CD14-positive monocyte (primary cell): Measurements from ENCODE around the gene IZUMO2. TPM values are rescaled to one million over a fixed set of nuclear protein-coding genes. Genes with fewer than 3 reads are reported as not detected.

ENCODE experiments used
- DNase-seq, 3 donors: peaks; one replicate each; pipeline ENCODE4 v3.0.0-alpha.2; 2011 to 2022
- H2AFZ ChIP-seq: 2 replicates; pipeline ENCODE4 v1.6.0; 2012; ENCODE audit warnings: mild to moderate bottlenecking, low read depth, low read length, inconsistent platforms; ENCODE audit not compliant: insufficient read depth, poor library complexity, severe bottlenecking
- H3K27ac ChIP-seq, 2 donors: 1 replicate in 1 of 2; 2 replicates in 1 of 2; pipeline ENCODE4 v1.5.1; 2012 to 2013; ENCODE audit warnings: low read length in 2 of 2, control low read depth in 1 of 2, inconsistent platforms in 1 of 2, low read depth in 1 of 2, mild to moderate bottlenecking in 1 of 2
- H3K27me3 ChIP-seq, 2 donors: one replicate each; pipeline versions ENCODE4 v1.6.0 to v1.6.1; 2011 to 2013; ENCODE audit warnings: low read length in 2 of 2; ENCODE audit not compliant: control insufficient read depth in 2 of 2, insufficient read depth in 2 of 2
- H3K36me3 ChIP-seq, 2 donors: replicated peaks in 1 of 2; 1 replicate in 1 of 2; 2 replicates in 1 of 2; pipeline versions ENCODE4 v1.5.1 to v1.6.1; 2012 to 2013; ENCODE audit warnings: low read length in 2 of 2, control low read depth in 1 of 2, inconsistent platforms in 1 of 2, mild to moderate bottlenecking in 1 of 2; ENCODE audit not compliant: insufficient read depth in 2 of 2, control insufficient read depth in 1 of 2
- H3K4me1 ChIP-seq, 2 donors: 1 replicate in 1 of 2; 2 replicates in 1 of 2; pipeline versions ENCODE4 v1.5.1 to v1.6.1; 2012 to 2013; ENCODE audit warnings: low read length in 2 of 2, control low read depth in 1 of 2, inconsistent platforms in 1 of 2, mild to moderate bottlenecking in 1 of 2, moderate library complexity in 1 of 2; ENCODE audit not compliant: insufficient read depth in 2 of 2, control insufficient read depth in 1 of 2
- H3K4me2 ChIP-seq: replicated peaks from 2 replicates; pipeline ENCODE3; 2012; ENCODE audit warnings: low read length, moderate library complexity, mild to moderate bottlenecking; ENCODE audit not compliant: poor library complexity, severe bottlenecking; ENCODE audit errors: extremely low read depth
- H3K4me3 ChIP-seq, 3 experiments: fragments of 200-600 bp in 1 of 3; sonication (generic) in 1 of 3; replicated peaks in 1 of 3; 1 replicate in 2 of 3; 2 replicates in 1 of 3; pipeline ENCODE4 v1.5.1; 2011 to 2013; ENCODE audit warnings: low read length in 3 of 3, mild to moderate bottlenecking in 3 of 3, control low read depth in 2 of 3, low read depth in 2 of 3, inconsistent platforms in 1 of 3, moderate library complexity in 1 of 3
- H3K79me2 ChIP-seq: 2 replicates; pipeline ENCODE4 v1.6.0; 2012; ENCODE audit warnings: mild to moderate bottlenecking, control low read depth, inconsistent platforms, low read length, moderate library complexity; ENCODE audit not compliant: insufficient read depth
- H3K9ac ChIP-seq: 2 replicates; pipeline ENCODE4 v1.6.0; 2017; ENCODE audit warnings: low read length, mild to moderate bottlenecking; ENCODE audit not compliant: insufficient read depth, poor library complexity, severe bottlenecking
- H3K9me3 ChIP-seq, 2 donors: replicated peaks in 1 of 2; 1 replicate in 1 of 2; 2 replicates in 1 of 2; pipeline versions ENCODE4 v1.5.1 to v1.6.1; 2012 to 2013; ENCODE audit warnings: low read length in 2 of 2, control low read depth in 1 of 2; ENCODE audit not compliant: control insufficient read depth in 1 of 2, insufficient read depth in 1 of 2
- H4K20me1 ChIP-seq: 2 replicates; pipeline ENCODE4 v1.6.0; 2012; ENCODE audit warnings: mild to moderate bottlenecking, low read length, control low read depth, moderate library complexity; ENCODE audit not compliant: insufficient read depth
- H3K27ac Mint-ChIP-seq, 7 donors: one replicate each; pipeline ENCODE4 v1.8.0; 2020; ENCODE audit warnings: mild to moderate bottlenecking in 7 of 7, mixed read lengths in 7 of 7, moderate library complexity in 6 of 7, inconsistent platforms in 2 of 7
- H3K27me3 Mint-ChIP-seq, 3 donors: one replicate each; pipeline ENCODE4 v1.8.0; 2021 to 2022; ENCODE audit warnings: low read depth in 3 of 3, mild to moderate bottlenecking in 3 of 3, mixed read lengths in 3 of 3, moderate library complexity in 3 of 3, inconsistent platforms in 1 of 3
- H3K36me3 Mint-ChIP-seq, 2 donors: one replicate each; pipeline ENCODE4 v1.8.0; 2020; ENCODE audit warnings: mixed read lengths in 2 of 2, inconsistent platforms in 1 of 2, mild to moderate bottlenecking in 1 of 2
- H3K4me1 Mint-ChIP-seq: one replicate; pipeline ENCODE4 v1.8.0; 2020; ENCODE audit warnings: mild to moderate bottlenecking, mixed read lengths
- H3K4me3 Mint-ChIP-seq, 2 donors: one replicate each; pipeline ENCODE4 v1.8.0; 2020; ENCODE audit warnings: mild to moderate bottlenecking in 2 of 2, mixed read lengths in 2 of 2, moderate library complexity in 1 of 2
- H3K9me3 Mint-ChIP-seq, 7 donors: one replicate each; pipeline ENCODE4 v1.8.0; 2020 to 2022; ENCODE audit warnings: mixed read lengths in 7 of 7, mild to moderate bottlenecking in 6 of 7, moderate library complexity in 6 of 7, inconsistent platforms in 2 of 7
- CTCF ChIP-seq: fragments of 200-600 bp; IDR thresholded peaks from one replicate; pipeline ENCODE4 v1.8.0; 2022; ENCODE audit warnings: antibody characterized with exemption, mild to moderate bottlenecking
- WGBS: methylation state at CpG from one replicate; pipeline ENCODE4 v1.1.5; 2013; ENCODE audit warnings: missing lambda C conversion rate; ENCODE audit not compliant: insufficient coverage; 5-methylcytosine and 5-hydroxymethylcytosine counted together
- intact Hi-C, 2 donors: fragments of 100-400 bp; cut with micrococcal nuclease; formaldehyde crosslinking; loops; one replicate each; pipeline versions ENCODE4 v1.15.0 to v1.15.1; 2023
- polyA plus RNA-seq, 3 donors: library from polyadenylated mRNA; depleted of rRNA in 1 of 3; unstranded in 2 of 3; stranded (reverse) in 1 of 3; fragments of 300-500 nt in 2 of 3; fragments of >200 nt in 1 of 3; fragmentation: Illumina TruSeq in 2 of 3; gene quantifications; 1 replicate in 2 of 3; 2 replicates in 1 of 3; pipeline ENCODE4 v1.2.3, GENCODE V29; 2012 to 2021

IZUMO2 gene
- polyA plus RNA-seq, 3 donors: not detected

- no peak for TF ChIP-seq CTCF
- Mint-ChIP-seq H3K4me1 (peaks cover 1% of the 10 kb centered on the region), H3K9me3 (peaks cover 5 to 24% (median 14%) of the 10 kb centered on the region in 7 donors), H3K36me3 (no peaks in the 10 kb centered on the region), H3K27me3 (peaks cover 6 to 28% (median 9%) of the 10 kb centered on the region in 3 donors), H3K4me3 (no peak overlapping the region), H3K27ac (no peak overlapping the region)
- H3K4me1 ChIP-seq: no peaks in the 10 kb centered on the region
- no peaks in the 10 kb centered on the region for H4K20me1 ChIP-seq
- no peak for DNase-seq
- H3K79me2 ChIP-seq: no peaks in the 10 kb centered on the region
- H3K4me2 ChIP-seq: no peak overlapping the region
- no peak overlapping the region for H3K4me3 ChIP-seq
- intact Hi-C loops: no loop called here
- H3K9me3 ChIP-seq: peaks cover 8 to 9% of the 10 kb centered on the region in 2 donors
- H3K9ac ChIP-seq: no peak overlapping the region
- H3K27ac ChIP-seq: no peak overlapping the region
- H3K27me3 ChIP-seq: peaks cover 0 to 2% of the 10 kb centered on the region in 2 donors
- WGBS: 95% methylated on average over 2 of the region's 2 CpGs
- H3K36me3 ChIP-seq: no peaks in the 10 kb centered on the region
- no peak overlapping the region for H2AFZ ChIP-seq
Observed at GRCh38 chr19:50159078-50159477, 4.0 kb downstream of the IZUMO2 start.

GRCh38 chr19:50158577-50158976 lies 4.5 kb downstream of the IZUMO2 start:
- Histone ChIP-seq H3K9me3 (peaks cover 8 to 9% of the 10 kb centered on the region in 2 donors), H3K4me3 (no peak overlapping the region), H4K20me1 (no peaks in the 10 kb centered on the region), H2AFZ (no peak overlapping the region), H3K9ac (no peak overlapping the region), H3K79me2 (no peaks in the 10 kb centered on the region), H3K4me1 (no peaks in the 10 kb centered on the region), H3K27ac (no peak overlapping the region), H3K4me2 (no peak overlapping the region), H3K27me3 (peaks cover 0 to 2% of the 10 kb centered on the region in 2 donors), H3K36me3 (no peaks in the 10 kb centered on the region)
- Mint-ChIP-seq H3K27ac (no peak overlapping the region), H3K4me1 (peaks cover 1% of the 10 kb centered on the region), H3K27me3 (peaks cover 8 to 28% (median 8%) of the 10 kb centered on the region in 3 donors), H3K4me3 (no peak overlapping the region), H3K36me3 (no peaks in the 10 kb centered on the region), H3K9me3 (peaks cover 5 to 24% (median 14%) of the 10 kb centered on the region in 7 donors)
- intact Hi-C loops: no loop called here
- no peak for DNase-seq
- TF ChIP-seq CTCF: no peak
